ENCODE data around the gene PIEZO2.

GRCh38 chr18:10771053-10771709, 378.2 kb downstream of the PIEZO2 start:
- no peak for TF ChIP-seq CTCF (IDR thresholded peaks at IDR 0.05; ENCODE audit: low read length)
- no peak for TF ChIP-seq EZH2 (IDR thresholded peaks at IDR 0.05; ENCODE audit: borderline replicate concordance, low read length)

All from OCI-LY1 (cell line).